ENCODE results near the gene STX7. TPM values are rescaled to one million over a fixed set of nuclear protein-coding genes. Genes with fewer than 3 reads are reported as not detected.

The STX7 gene
- total RNA-seq, 3 donors from 2014 or later: 28.5 to 67.4 (median 37.8) TPM

DNA sequence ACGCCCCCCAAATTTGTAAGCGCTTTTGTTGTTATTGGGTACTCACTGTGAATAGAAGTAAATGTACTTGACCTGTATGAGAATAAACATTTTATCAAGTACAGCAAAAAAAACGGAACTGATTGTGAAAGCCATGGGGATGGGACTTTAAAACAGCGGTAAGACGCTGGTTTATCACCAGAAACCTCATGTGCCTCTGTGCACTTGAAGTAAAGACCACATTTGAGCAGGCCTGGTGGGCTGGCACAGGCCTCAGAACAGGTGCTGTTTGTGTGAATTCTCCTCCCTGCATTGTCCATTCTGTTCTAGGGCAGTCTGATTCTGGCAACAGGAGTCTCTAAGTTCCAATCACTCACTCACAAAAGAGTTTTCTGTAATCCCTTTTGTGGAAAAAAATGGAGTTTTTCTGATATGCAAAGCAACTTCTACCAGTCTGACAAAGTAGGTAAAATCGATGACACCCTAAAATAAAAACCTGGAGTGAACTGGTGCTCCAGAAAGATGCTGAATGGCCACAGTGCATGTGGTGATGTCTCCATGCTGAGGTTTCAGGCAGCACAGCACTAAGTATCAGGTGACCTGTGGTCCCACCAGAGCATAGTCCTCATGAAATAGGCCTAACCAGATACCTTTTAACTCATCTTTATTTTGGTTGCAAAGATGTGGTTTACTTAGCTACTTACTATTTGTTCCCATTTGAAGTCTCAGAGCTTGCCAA, 53.9 kb downstream of the STX7 start:
- TF ChIP-seq POLR2AphosphoS5 (IDR thresholded peaks at IDR 0.05) (no peak), POLR2A (IDR thresholded peaks at IDR 0.05) (no peak)
- TF ChIP-seq, protein P1, sequence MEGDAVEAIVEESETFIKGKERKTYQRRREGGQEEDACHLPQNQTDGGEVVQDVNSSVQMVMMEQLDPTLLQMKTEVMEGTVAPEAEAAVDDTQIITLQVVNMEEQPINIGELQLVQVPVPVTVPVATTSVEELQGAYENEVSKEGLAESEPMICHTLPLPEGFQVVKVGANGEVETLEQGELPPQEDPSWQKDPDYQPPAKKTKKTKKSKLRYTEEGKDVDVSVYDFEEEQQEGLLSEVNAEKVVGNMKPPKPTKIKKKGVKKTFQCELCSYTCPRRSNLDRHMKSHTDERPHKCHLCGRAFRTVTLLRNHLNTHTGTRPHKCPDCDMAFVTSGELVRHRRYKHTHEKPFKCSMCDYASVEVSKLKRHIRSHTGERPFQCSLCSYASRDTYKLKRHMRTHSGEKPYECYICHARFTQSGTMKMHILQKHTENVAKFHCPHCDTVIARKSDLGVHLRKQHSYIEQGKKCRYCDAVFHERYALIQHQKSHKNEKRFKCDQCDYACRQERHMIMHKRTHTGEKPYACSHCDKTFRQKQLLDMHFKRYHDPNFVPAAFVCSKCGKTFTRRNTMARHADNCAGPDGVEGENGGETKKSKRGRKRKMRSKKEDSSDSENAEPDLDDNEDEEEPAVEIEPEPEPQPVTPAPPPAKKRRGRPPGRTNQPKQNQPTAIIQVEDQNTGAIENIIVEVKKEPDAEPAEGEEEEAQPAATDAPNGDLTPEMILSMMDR (IDR thresholded peaks at IDR 0.05): no peak
- intact Hi-C loops (cut with DNase I; ENCODE audit: low total_unique reads): no loop called here
- H3K9me3 ChIP-seq: no peaks in the 10 kb centered on the region
- no peak overlapping the region for H3K27ac ChIP-seq
- peaks cover 16% of the 10 kb centered on the region for H3K36me3 ChIP-seq
- no peak for DNase-seq (ENCODE audit: low spot score in 2 of 2)
- H3K27me3 ChIP-seq: no peaks in the 10 kb centered on the region
- H3K4me3 ChIP-seq: no peak overlapping the region
- H3K4me1 ChIP-seq: no peaks in the 10 kb centered on the region

DNA sequence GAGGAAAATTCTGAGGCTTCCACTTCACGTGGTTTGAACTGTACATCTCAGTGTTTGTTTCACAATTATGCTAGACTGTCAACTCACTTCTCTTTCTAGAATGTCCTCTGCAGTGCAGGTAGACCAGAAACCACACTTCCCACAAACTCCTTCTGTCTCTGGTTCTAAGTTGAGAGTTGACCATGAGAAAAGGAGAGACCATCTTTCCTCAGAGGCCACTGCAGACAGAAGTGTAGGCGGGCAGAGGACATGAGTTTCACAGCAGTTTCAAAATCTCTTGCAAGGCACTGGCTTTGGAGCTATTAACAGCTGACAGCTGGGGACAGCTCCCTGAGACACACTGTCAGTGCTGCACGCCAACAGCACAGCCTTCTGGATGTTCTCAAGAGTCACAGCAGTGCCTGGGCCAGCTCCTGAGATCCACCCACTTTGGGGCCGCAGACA, 56.2 kb downstream of the STX7 start:
- Histone ChIP-seq H3K9me3 (no peaks in the 10 kb centered on the region), H3K27ac (no peak overlapping the region), H3K4me3 (no peak overlapping the region), H3K4me1 (no peaks in the 10 kb centered on the region), H3K36me3 (peaks cover 10% of the 10 kb centered on the region), H3K27me3 (no peaks in the 10 kb centered on the region)
- no peak for DNase-seq (ENCODE audit: low spot score in 2 of 2)
- intact Hi-C loops (cut with DNase I; ENCODE audit: low total_unique reads): no loop called here
- no peak for TF ChIP-seq POLR2A (IDR thresholded peaks at IDR 0.05)
- TF ChIP-seq, protein P1 (IDR thresholded peaks at IDR 0.05): no peak
- TF ChIP-seq POLR2AphosphoS5 (IDR thresholded peaks at IDR 0.05): no peak

DNA sequence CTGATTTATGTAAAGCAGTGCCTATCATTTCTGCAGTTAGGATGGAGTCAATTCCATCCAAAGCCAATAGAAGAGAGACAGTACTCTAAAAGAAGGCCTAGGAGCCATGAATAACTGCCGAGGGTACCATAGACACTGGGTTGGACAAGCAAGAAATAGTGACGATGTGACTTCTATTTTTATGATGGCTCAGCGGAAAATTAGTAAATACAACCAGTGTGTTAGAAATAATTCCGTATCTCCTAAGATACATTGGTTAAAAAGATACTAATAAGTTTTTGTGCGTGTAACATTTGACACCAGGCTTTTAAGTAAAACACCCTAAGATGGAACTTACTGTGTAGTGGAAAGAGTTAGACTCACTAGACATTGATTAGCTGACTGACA, 66.1 kb downstream of the STX7 start:
- intact Hi-C loops (cut with DNase I; ENCODE audit: low total_unique reads): no loop called here
- no peak overlapping the region for H3K4me3 ChIP-seq
- peaks cover 6 to 11% of the 10 kb centered on the region in 2 donors for H3K9me3 ChIP-seq
- no peaks in the 10 kb centered on the region for H3K27me3 ChIP-seq
- no peak for DNase-seq (ENCODE audit: low spot score in 2 of 2)
- no peaks in the 10 kb centered on the region for H3K4me1 ChIP-seq
- no peak overlapping the region for H3K27ac ChIP-seq
- no peak for TF ChIP-seq POLR2AphosphoS5 (IDR thresholded peaks at IDR 0.05)
- TF ChIP-seq, protein P1 (IDR thresholded peaks at IDR 0.05): no peak
- no peak for TF ChIP-seq POLR2A (IDR thresholded peaks at IDR 0.05)
- H3K36me3 ChIP-seq: no peaks in the 10 kb centered on the region

DNA sequence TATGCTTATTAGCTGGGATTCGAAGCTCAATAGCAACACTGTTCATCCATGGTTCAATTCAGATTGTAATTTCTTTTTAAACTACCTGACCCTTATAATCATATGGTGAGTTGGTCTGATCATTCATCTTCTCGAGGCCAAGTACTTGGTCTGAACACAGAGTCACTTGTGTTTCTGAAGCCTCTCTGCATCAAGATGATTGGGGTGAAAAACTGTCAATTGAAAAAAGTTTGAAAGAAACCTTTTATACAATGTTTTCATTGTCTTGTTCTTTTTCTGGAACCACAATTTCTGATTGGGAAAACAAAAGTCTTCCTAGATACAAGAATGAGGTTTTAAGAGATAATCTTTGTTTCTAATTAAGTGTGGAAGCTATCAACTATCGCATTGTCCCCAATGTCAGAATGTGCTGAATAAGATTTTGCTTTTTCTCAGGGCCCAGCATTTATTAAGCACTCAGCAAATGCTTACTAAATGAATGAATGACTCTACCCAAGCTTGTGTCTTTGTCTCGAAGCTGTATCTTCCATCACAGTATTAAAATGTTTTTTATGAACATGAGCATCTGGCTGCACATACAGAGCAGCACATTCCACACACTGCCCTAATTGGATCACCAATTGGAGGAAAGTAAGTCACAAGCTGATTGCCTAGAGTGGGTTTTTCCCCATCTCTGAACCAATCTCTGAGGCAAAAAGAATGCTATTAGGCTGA, 66.6 kb downstream of the STX7 start:
- TF ChIP-seq POLR2AphosphoS5 (IDR thresholded peaks at IDR 0.05) (no peak), POLR2A (IDR thresholded peaks at IDR 0.05) (no peak)
- TF ChIP-seq, protein P1 (IDR thresholded peaks at IDR 0.05): no peak
- intact Hi-C loops (cut with DNase I; ENCODE audit: low total_unique reads): no loop called here

More for the DNA sequence above, 66.6 kb downstream of the STX7 start:
- DNase-seq (ENCODE audit: low spot score in 2 of 2): no peak
- H3K27me3 ChIP-seq: no peaks in the 10 kb centered on the region
- H3K9me3 ChIP-seq: peaks cover 6 to 11% of the 10 kb centered on the region in 2 donors
- no peak overlapping the region for H3K4me3 ChIP-seq
- H3K27ac ChIP-seq: no peak overlapping the region
- no peaks in the 10 kb centered on the region for H3K4me1 ChIP-seq
- H3K36me3 ChIP-seq: no peaks in the 10 kb centered on the region

Measured in breast epithelium (tissue), 4 donors.